B cell (primary cell): Measurements from ENCODE around the gene OTX2. TPM values are rescaled to one million over a fixed set of nuclear protein-coding genes. Genes with fewer than 3 reads are reported as not detected.

Experiments used
- ATAC-seq: fragments of 200-7000 bp; cut with Tn5 transposase; one replicate; pipeline ENCODE4 v1.10.0; 2021; ENCODE audit warnings: low read depth, mild to moderate bottlenecking, moderate number of reproducible peaks, moderate library complexity
- CTCF ChIA-PET: fragments of 350-600 bp; sonication (Branson Sonifier 250); formaldehyde crosslinking; loops from one replicate; lab custom pipeline; 2021; ENCODE audit warnings: antibody characterized with exemption, inconsistent platforms; lab: Charles Lee
- POLR2A ChIA-PET: fragments of 350-600 bp; sonication (Branson Sonifier 250); formaldehyde crosslinking; loops from one replicate; lab custom pipeline; 2021; ENCODE audit warnings: antibody characterized with exemption; lab: Charles Lee
- DNase-seq: peaks from one replicate; pipeline ENCODE4 v3.0.0; 2013
- H2AFZ ChIP-seq: 2 replicates; pipeline ENCODE4 v1.6.1; 2012; ENCODE audit warnings: mild to moderate bottlenecking, low read depth, low read length; ENCODE audit not compliant: insufficient read depth, poor library complexity, severe bottlenecking
- H3K27ac ChIP-seq, 2 donors: 1 replicate in 1 of 2; 2 replicates in 1 of 2; pipeline ENCODE4 v1.5.1; 2012 to 2013; ENCODE audit warnings: low read length in 2 of 2, mild to moderate bottlenecking in 2 of 2, moderate library complexity in 1 of 2
- H3K27me3 ChIP-seq, 4 experiments: fragments of 200-600 bp in 1 of 4; sonication (generic) in 1 of 4; replicated peaks in 1 of 4; 1 replicate in 2 of 4; 2 replicates in 2 of 4; pipeline versions ENCODE4 v1.6.1 to v1.7.0; 2013 to 2016; ENCODE audit warnings: low read length in 3 of 4, mild to moderate bottlenecking in 2 of 4, mixed read lengths in 1 of 4, moderate library complexity in 1 of 4; ENCODE audit not compliant: insufficient read depth in 4 of 4, control insufficient read depth in 3 of 4; ENCODE audit errors: control extremely low read depth in 1 of 4
- H3K36me3 ChIP-seq, 2 experiments: replicated peaks in 1 of 2; 1 replicate in 1 of 2; 2 replicates in 1 of 2; pipeline versions ENCODE4 v1.6.1 to v1.7.1; 2013; ENCODE audit warnings: low read length in 1 of 2; ENCODE audit not compliant: insufficient read depth in 2 of 2, control insufficient read depth in 1 of 2; ENCODE audit errors: control extremely low read depth in 1 of 2, extremely low read depth in 1 of 2
- H3K4me1 ChIP-seq, 2 donors: fragments of 200-600 bp in 1 of 2; sonication (generic) in 1 of 2; 1 replicate in 1 of 2; 2 replicates in 1 of 2; pipeline versions ENCODE4 v1.5.1 to v1.6.1; 2013 to 2017; ENCODE audit warnings: low read length in 2 of 2; ENCODE audit not compliant: control insufficient read depth in 2 of 2, insufficient read depth in 2 of 2
- H3K4me2 ChIP-seq: replicated peaks from 2 replicates; pipeline ENCODE3; 2012; ENCODE audit warnings: mild to moderate bottlenecking, low read depth, low read length; ENCODE audit not compliant: poor library complexity, severe bottlenecking
- H3K4me3 ChIP-seq, 5 experiments: fragments of 200-600 bp in 1 of 5; sonication (generic) in 1 of 5; 1 replicate in 3 of 5; 2 replicates in 2 of 5; pipeline versions ENCODE4 v1.5.1 to v1.7.0; 2011 to 2016; ENCODE audit warnings: low read length in 4 of 5, mild to moderate bottlenecking in 4 of 5, low read depth in 2 of 5, control low read depth in 1 of 5, moderate library complexity in 1 of 5; ENCODE audit not compliant: insufficient read depth in 1 of 5; ENCODE audit errors: control extremely low read depth in 1 of 5, extremely low read depth in 1 of 5
- H3K79me2 ChIP-seq: fragments of 200-600 bp; sonication (generic); one replicate; pipeline ENCODE4 v1.6.0; 2016; ENCODE audit warnings: low read length; ENCODE audit not compliant: control insufficient read depth, insufficient read depth
- H3K9ac ChIP-seq: fragments of 200-600 bp; sonication (generic); 2 replicates; pipeline ENCODE4 v1.6.1; 2017; ENCODE audit warnings: mild to moderate bottlenecking, low read length, moderate library complexity
- H3K9me3 ChIP-seq, 3 donors: one replicate each; pipeline versions ENCODE4 v1.6.1 to v1.7.1; 2013; ENCODE audit warnings: low read length in 2 of 3; ENCODE audit not compliant: control insufficient read depth in 2 of 3, insufficient read depth in 1 of 3; ENCODE audit errors: control extremely low read depth in 1 of 3
- H4K20me1 ChIP-seq: 2 replicates; pipeline ENCODE4 v1.6.0; 2012; ENCODE audit warnings: mild to moderate bottlenecking, low read length; ENCODE audit not compliant: insufficient read depth, control insufficient read depth, poor library complexity, severe bottlenecking
- H3K27ac Mint-ChIP-seq: one replicate; pipeline ENCODE4 v1.8.0; 2021; ENCODE audit warnings: mixed read lengths
- H3K27me3 Mint-ChIP-seq: one replicate; pipeline ENCODE4 v1.8.0; 2021; ENCODE audit warnings: mixed read lengths
- H3K4me1 Mint-ChIP-seq: one replicate; pipeline ENCODE4 v1.8.0; 2021; ENCODE audit warnings: mixed read lengths
- H3K4me3 Mint-ChIP-seq: one replicate; pipeline ENCODE4 v1.8.0; 2021; ENCODE audit warnings: mixed read lengths
- H3K9me3 Mint-ChIP-seq: one replicate; pipeline ENCODE4 v1.8.0; 2022; ENCODE audit warnings: mixed read lengths; ENCODE audit not compliant: insufficient read depth
- CTCF ChIP-seq: fragments of 200-600 bp; IDR thresholded peaks from one replicate; pipeline ENCODE4 v1.8.0; 2022; ENCODE audit warnings: antibody characterized with exemption, mild to moderate bottlenecking
- EZH2 ChIP-seq: IDR thresholded peaks from 2 replicates; pipeline ENCODE4 v1.6.1; 2012; ENCODE audit warnings: borderline replicate concordance, low read depth, mild to moderate bottlenecking, moderate library complexity, low read length; ENCODE audit not compliant: insufficient read depth, poor library complexity, severe bottlenecking
- WGBS: methylation state at CpG from one replicate; pipeline ENCODE4 v1.1.5; 2013; ENCODE audit warnings: missing lambda C conversion rate; ENCODE audit not compliant: insufficient coverage; 5-methylcytosine and 5-hydroxymethylcytosine counted together
- intact Hi-C: fragments of 100-400 bp; cut with micrococcal nuclease; formaldehyde crosslinking; loops from one replicate; pipeline ENCODE4 v1.10.0; 2022
- polyA plus RNA-seq: library from polyadenylated mRNA; depleted of rRNA; stranded (reverse); fragments of >200 nt; gene quantifications from 2 replicates; pipeline ENCODE4 v1.2.3, GENCODE V29; 2012
- total RNA-seq, 2 donors: library from RNA; stranded (reverse); fragments of 120-200 nt in 1 of 2; gene quantifications; 1 replicate in 1 of 2; 2 replicates in 1 of 2; pipeline versions ENCODE4 v1.2.3 to v1.2.4, GENCODE V29; 2013 to 2022

Gene OTX2
- total and polyA plus RNA-seq, 2 donors (not counting 1 experiment from before 2014, with no cell fraction given): not detected

GRCh38 chr14:56808383-56809269 is 1.7 kb downstream of the OTX2 start:
- TF ChIP-seq CTCF: no peak
- no peak for TF ChIP-seq EZH2
- 17% methylated on average over 64 of the region's 71 CpGs for WGBS
- H3K27ac ChIP-seq: no peak overlapping the region
- CTCF ChIA-PET: no interaction called here
- Mint-ChIP-seq H3K4me3 (no peak overlapping the region), H3K27ac (no peak overlapping the region), H3K9me3 (peaks cover 4% of the 10 kb centered on the region), H3K4me1 (peaks cover 7% of the 10 kb centered on the region), H3K27me3 (peaks cover 77% of the 10 kb centered on the region)
- peaks cover 3 to 15% of the 10 kb centered on the region in 2 donors for H3K4me1 ChIP-seq
- POLR2A ChIA-PET: no interaction called here
- intact Hi-C loops: no loop called here
- no peak overlapping the region for H3K9ac ChIP-seq
- no peaks in the 10 kb centered on the region for H3K36me3 ChIP-seq
- H3K4me3 ChIP-seq: no peak overlapping the region
- H3K4me2 ChIP-seq: peak overlapping the region; percentile 23
- H3K9me3 ChIP-seq: peaks cover 0 to 45% (median 1%) of the 10 kb centered on the region in 3 donors
- no peaks in the 10 kb centered on the region for H4K20me1 ChIP-seq
- DNase-seq: no peak
- H2AFZ ChIP-seq: peak overlapping the region; percentile 16
- peaks cover 0 to 83% (median 69%) of the 10 kb centered on the region in 4 experiments for H3K27me3 ChIP-seq
- ATAC-seq: no peak
- H3K79me2 ChIP-seq: no peaks in the 10 kb centered on the region

GRCh38 chr14:56808110-56808382 is 2.2 kb downstream of the OTX2 start:
- Histone ChIP-seq H3K36me3 (no peaks in the 10 kb centered on the region), H3K27ac (no peak overlapping the region), H3K79me2 (no peaks in the 10 kb centered on the region), H4K20me1 (no peaks in the 10 kb centered on the region), H3K4me1 (peaks cover 3 to 19% of the 10 kb centered on the region in 2 donors), H3K4me3 (no peak overlapping the region), H3K27me3 (peaks cover 0 to 86% (median 72%) of the 10 kb centered on the region in 4 experiments), H3K9ac (no peak overlapping the region), H2AFZ (peak overlapping the region; percentile 16), H3K4me2 (peak overlapping the region; percentile 23), H3K9me3 (peaks cover 0 to 45% (median 1%) of the 10 kb centered on the region in 3 donors)
- no peak overlapping the region for H3K4me3 Mint-ChIP-seq
- DNase-seq (no peak), ATAC-seq (no peak)
- TF ChIP-seq EZH2 (no peak), CTCF (no peak)
- peaks cover 7% of the 10 kb centered on the region for H3K4me1 Mint-ChIP-seq
- H3K9me3 Mint-ChIP-seq: peaks cover 4% of the 10 kb centered on the region
- ChIA-PET CTCF (no interaction called here), POLR2A (no interaction called here)
- 11% methylated on average over 12 of the region's 16 CpGs for WGBS
- peaks cover 76% of the 10 kb centered on the region for H3K27me3 Mint-ChIP-seq
- intact Hi-C loops: no loop called here
- no peak overlapping the region for H3K27ac Mint-ChIP-seq
